HepG2 (cell line): ENCODE data around the gene BBC3. TPM values are rescaled to one million over a fixed set of nuclear protein-coding genes. Genes with fewer than 3 reads are reported as not detected.

Source experiments
- AGO1 ChIP-seq: fragments of 200-400 bp; formaldehyde crosslinking; IDR thresholded peaks from 2 replicates; pipeline ENCODE4 v1.6.1; 2017; ENCODE audit warnings: mild to moderate bottlenecking, low read depth, low read length, moderate library complexity; ENCODE audit not compliant: poor library complexity, severe bottlenecking
- ARNTL ChIP-seq: sonication (generic); formaldehyde crosslinking; IDR thresholded peaks from 2 replicates; pipeline ENCODE4 v1.4.0; 2020; ENCODE audit warnings: mild to moderate bottlenecking, missing genetic modification reagents
- CEBPB ChIP-seq: IDR thresholded peaks from 2 replicates; pipeline ENCODE4 v1.6.1; 2011; ENCODE audit warnings: low read depth, low read length, improper control_type of control experiment, borderline replicate concordance
- GZF1 ChIP-seq: sonication (generic); formaldehyde crosslinking; IDR thresholded peaks from 2 replicates; pipeline ENCODE4 v1.5.1; 2020; ENCODE audit warnings: mild to moderate bottlenecking, missing genetic modification reagents
- HDAC2 ChIP-seq: sonication (generic); formaldehyde crosslinking; IDR thresholded peaks from 2 replicates; pipeline ENCODE4 v1.4.0; 2020; ENCODE audit warnings: missing genetic modification reagents
- IRX3 ChIP-seq: sonication (generic); formaldehyde crosslinking; IDR thresholded peaks from 2 replicates; pipeline ENCODE4 v1.8.1; 2023; ENCODE audit warnings: mild to moderate bottlenecking, low read depth, missing genetic modification reagents, borderline replicate concordance
- KLF13 ChIP-seq: sonication (generic); formaldehyde crosslinking; IDR thresholded peaks from 2 replicates; pipeline ENCODE4 v1.4.0; 2020; ENCODE audit warnings: mild to moderate bottlenecking, missing genetic modification reagents
- REL ChIP-seq: sonication (generic); formaldehyde crosslinking; conservative IDR thresholded peaks from 2 replicates; pipeline ENCODE4 v1.8.0; 2022; ENCODE audit warnings: mild to moderate bottlenecking, missing genetic modification reagents, moderate library complexity
- RFX1 ChIP-seq: fragments of 450-650 bp; IDR thresholded peaks from 2 replicates; pipeline ENCODE4 v1.6.1; 2017
- SCMH1 ChIP-seq: sonication (generic); formaldehyde crosslinking; IDR thresholded peaks from 2 replicates; pipeline ENCODE4 v1.9.0; 2021; ENCODE audit warnings: missing genetic modification reagents, mild to moderate bottlenecking, borderline replicate concordance
- TARDBP ChIP-seq: sonication (generic); formaldehyde crosslinking; IDR thresholded peaks from 2 replicates; pipeline ENCODE4 v1.8.0; 2022; ENCODE audit warnings: mild to moderate bottlenecking, missing genetic modification reagents
- TSC22D2 ChIP-seq: sonication (generic); formaldehyde crosslinking; IDR thresholded peaks from 2 replicates; pipeline ENCODE4 v1.5.1; 2020; ENCODE audit warnings: missing genetic modification reagents, mild to moderate bottlenecking, borderline replicate concordance
- YEATS2 ChIP-seq: sonication (generic); formaldehyde crosslinking; IDR thresholded peaks from 2 replicates; pipeline ENCODE4 v1.4.0; 2020; ENCODE audit warnings: missing genetic modification reagents, borderline replicate concordance
- ZNF253 ChIP-seq: sonication (generic); formaldehyde crosslinking; IDR thresholded peaks from 2 replicates; pipeline ENCODE4 v1.8.0; 2022; ENCODE audit warnings: mild to moderate bottlenecking, missing genetic modification reagents, borderline replicate concordance
- ZNF354B ChIP-seq: sonication (generic); formaldehyde crosslinking; IDR thresholded peaks from 2 replicates; pipeline ENCODE4 v1.8.0; 2022; ENCODE audit warnings: mild to moderate bottlenecking, missing genetic modification reagents
- ZNF510 ChIP-seq: sonication (generic); formaldehyde crosslinking; IDR thresholded peaks from 2 replicates; pipeline ENCODE4 v1.4.0; 2020; ENCODE audit warnings: low read depth, mild to moderate bottlenecking, missing genetic modification reagents
- ZNF569 ChIP-seq: sonication (generic); formaldehyde crosslinking; IDR thresholded peaks from 2 replicates; pipeline ENCODE4 v1.5.0; 2020; ENCODE audit warnings: mild to moderate bottlenecking, missing genetic modification reagents, moderate library complexity, borderline replicate concordance
- polyA plus RNA-seq, 8 experiments: library from polyadenylated mRNA; depleted of rRNA in 3 of 8; stranded (reverse) in 7 of 8; unstranded in 1 of 8; fragments of >200 nt; fragmentation: Illumina TruSeq in 4 of 8; extraction: Trizol in 4 of 8; gene quantifications; 2 replicates each; pipeline versions ENCODE4 v1.2.1 to v1.2.3, GENCODE V29; 2011 to 2016; ENCODE audit warnings: low read depth in 4 of 8, missing spikeins in 1 of 8, mixed read lengths in 1 of 8; ENCODE audit not compliant: insufficient read depth in 1 of 8
- total RNA-seq, 5 experiments: library from RNA; depleted of rRNA; stranded (reverse); fragments of >200 nt; fragmentation: Illumina TruSeq; extraction: Trizol; gene quantifications; 2 replicates each; pipeline ENCODE4 v1.2.3, GENCODE V29; 2016; ENCODE audit warnings: low read depth in 1 of 5
- TF ChIP-seq, protein P1 (sequence below): sonication (generic); formaldehyde crosslinking; IDR thresholded peaks from 2 replicates; pipeline ENCODE4 v1.5.1; 2020; ENCODE audit warnings: mild to moderate bottlenecking, missing genetic modification reagents
- TF ChIP-seq, protein P2 (sequence below): IDR thresholded peaks from 2 replicates; pipeline ENCODE4 v1.4.0; 2020; ENCODE audit warnings: mild to moderate bottlenecking, missing genetic modification reagents
- TF ChIP-seq, protein P3 (sequence below): sonication (generic); formaldehyde crosslinking; IDR thresholded peaks from 2 replicates; pipeline ENCODE4 v1.4.0; 2020; ENCODE audit warnings: missing genetic modification reagents

Gene BBC3
- total and polyA plus RNA-seq, 2 of the 13 experiments (the other 11 are each of a cell fraction or from before 2014, with no cell fraction given), result 6.1 to 8.8 TPM

DNA sequence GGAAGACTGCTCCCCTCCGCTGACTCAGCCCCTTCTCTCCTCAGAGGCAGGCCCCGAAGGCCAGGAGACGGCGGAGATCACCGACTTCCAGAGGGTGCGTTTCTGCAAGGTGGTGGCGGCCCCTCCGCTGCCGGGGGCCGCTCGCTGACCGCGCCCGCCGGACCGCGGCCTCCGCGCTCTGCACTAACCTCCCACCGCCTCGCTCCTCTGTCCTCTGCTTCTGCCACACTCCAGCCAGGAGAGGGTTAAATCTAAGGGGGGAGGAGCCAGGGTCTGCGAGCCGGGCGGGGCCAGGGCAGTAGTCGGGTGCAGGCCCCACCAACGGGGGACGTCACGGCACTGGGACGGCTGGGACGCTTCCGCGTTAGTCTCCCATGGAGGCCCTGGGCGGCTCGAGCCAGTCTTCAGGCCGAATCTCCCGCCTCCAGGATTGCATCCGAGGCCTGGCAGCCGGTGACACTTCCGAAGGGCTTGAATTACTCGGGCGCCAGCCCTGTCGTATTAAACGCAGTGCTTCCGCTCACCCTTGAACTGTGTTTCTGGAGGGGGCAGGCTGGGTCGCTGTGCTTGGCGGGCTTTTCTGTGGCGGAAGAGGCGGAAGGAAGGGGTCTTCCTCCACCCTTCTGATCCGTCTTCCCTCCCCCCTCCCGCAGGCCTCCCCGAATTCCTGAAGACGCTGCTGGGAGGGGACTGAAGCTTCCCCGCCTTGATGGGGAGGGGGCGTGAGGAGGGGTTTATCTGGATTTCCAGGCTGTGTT, 42.5 kb upstream of the BBC3 start (continued):
- TF ChIP-seq REL (CRISPR knock-in tag) (0 out of 2 replicates have a peak, but pooled peaks have one; percentile 12), IRX3 (CRISPR knock-in tag) (no peak), YEATS2 (CRISPR knock-in tag) (no peak; the same call in 1 of the 2 replicates), ARNTL (no peak), ZNF354B (CRISPR knock-in tag) (no peak), TSC22D2 (CRISPR knock-in tag) (peak; percentile 57; the same call in 1 of the 2 replicates), CEBPB (no peak), RFX1 (no peak), TARDBP (peak; percentile 57; the same call in 1 of the 2 replicates), SCMH1 (CRISPR knock-in tag) (no peak), GZF1 (0 out of 2 replicates have a peak, but pooled peaks have one; percentile 43), HDAC2 (CRISPR knock-in tag) (peak; percentile 50; the same call in 1 of the 2 replicates), ZNF510 (CRISPR knock-in tag) (no peak), AGO1 (peak; percentile 59), KLF13 (0 out of 2 replicates have a peak, but pooled peaks have one; percentile 77), ZNF569 (CRISPR knock-in tag) (no peak), ZNF253 (CRISPR knock-in tag) (no peak)
- TF ChIP-seq, protein P1, sequence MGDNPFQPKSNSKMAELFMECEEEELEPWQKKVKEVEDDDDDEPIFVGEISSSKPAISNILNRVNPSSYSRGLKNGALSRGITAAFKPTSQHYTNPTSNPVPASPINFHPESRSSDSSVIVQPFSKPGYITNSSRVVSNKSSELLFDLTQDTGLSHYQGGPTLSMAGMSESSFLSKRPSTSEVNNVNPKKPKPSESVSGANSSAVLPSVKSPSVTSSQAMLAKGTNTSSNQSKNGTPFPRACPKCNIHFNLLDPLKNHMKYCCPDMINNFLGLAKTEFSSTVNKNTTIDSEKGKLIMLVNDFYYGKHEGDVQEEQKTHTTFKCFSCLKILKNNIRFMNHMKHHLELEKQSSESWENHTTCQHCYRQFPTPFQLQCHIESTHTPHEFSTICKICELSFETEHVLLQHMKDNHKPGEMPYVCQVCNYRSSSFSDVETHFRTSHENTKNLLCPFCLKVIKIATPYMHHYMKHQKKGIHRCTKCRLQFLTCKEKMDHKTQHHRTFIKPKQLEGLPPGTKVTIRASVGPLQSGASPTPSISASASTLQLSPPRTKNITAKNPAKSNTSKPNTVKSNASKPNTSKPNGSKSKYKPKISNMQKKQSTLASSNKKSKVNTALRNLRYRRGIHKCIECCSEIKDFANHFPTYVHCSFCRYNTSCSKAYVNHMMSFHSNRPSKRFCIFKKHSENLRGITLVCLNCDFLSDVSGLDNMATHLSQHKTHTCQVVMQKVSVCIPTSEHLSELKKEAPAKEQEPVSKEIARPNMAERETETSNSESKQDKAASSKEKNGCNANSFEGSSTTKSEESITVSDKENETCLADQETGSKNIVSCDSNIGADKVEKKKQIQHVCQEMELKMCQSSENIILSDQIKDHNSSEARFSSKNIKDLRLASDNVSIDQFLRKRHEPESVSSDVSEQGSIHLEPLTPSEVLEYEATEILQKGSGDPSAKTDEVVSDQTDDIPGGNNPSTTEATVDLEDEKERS (CRISPR knock-in tag), result no peak
- TF ChIP-seq, protein P2, sequence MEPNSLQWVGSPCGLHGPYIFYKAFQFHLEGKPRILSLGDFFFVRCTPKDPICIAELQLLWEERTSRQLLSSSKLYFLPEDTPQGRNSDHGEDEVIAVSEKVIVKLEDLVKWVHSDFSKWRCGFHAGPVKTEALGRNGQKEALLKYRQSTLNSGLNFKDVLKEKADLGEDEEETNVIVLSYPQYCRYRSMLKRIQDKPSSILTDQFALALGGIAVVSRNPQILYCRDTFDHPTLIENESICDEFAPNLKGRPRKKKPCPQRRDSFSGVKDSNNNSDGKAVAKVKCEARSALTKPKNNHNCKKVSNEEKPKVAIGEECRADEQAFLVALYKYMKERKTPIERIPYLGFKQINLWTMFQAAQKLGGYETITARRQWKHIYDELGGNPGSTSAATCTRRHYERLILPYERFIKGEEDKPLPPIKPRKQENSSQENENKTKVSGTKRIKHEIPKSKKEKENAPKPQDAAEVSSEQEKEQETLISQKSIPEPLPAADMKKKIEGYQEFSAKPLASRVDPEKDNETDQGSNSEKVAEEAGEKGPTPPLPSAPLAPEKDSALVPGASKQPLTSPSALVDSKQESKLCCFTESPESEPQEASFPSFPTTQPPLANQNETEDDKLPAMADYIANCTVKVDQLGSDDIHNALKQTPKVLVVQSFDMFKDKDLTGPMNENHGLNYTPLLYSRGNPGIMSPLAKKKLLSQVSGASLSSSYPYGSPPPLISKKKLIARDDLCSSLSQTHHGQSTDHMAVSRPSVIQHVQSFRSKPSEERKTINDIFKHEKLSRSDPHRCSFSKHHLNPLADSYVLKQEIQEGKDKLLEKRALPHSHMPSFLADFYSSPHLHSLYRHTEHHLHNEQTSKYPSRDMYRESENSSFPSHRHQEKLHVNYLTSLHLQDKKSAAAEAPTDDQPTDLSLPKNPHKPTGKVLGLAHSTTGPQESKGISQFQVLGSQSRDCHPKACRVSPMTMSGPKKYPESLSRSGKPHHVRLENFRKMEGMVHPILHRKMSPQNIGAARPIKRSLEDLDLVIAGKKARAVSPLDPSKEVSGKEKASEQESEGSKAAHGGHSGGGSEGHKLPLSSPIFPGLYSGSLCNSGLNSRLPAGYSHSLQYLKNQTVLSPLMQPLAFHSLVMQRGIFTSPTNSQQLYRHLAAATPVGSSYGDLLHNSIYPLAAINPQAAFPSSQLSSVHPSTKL (CRISPR knock-in tag), result no peak
- TF ChIP-seq, protein P3, sequence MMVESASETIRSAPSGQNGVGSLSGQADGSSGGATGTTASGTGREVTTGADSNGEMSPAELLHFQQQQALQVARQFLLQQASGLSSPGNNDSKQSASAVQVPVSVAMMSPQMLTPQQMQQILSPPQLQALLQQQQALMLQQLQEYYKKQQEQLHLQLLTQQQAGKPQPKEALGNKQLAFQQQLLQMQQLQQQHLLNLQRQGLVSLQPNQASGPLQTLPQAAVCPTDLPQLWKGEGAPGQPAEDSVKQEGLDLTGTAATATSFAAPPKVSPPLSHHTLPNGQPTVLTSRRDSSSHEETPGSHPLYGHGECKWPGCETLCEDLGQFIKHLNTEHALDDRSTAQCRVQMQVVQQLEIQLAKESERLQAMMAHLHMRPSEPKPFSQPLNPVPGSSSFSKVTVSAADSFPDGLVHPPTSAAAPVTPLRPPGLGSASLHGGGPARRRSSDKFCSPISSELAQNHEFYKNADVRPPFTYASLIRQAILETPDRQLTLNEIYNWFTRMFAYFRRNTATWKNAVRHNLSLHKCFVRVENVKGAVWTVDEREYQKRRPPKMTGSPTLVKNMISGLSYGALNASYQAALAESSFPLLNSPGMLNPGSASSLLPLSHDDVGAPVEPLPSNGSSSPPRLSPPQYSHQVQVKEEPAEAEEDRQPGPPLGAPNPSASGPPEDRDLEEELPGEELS (CRISPR knock-in tag), result 0 out of 2 replicates have a peak, but pooled peaks have one; percentile 12
